GM18499 (cell line): ENCODE data around the gene ACSM2B.
"Not testable (repeated sequence)": the region's sequence is repeated elsewhere in the genome, so short reads cannot be mapped to it uniquely, and the experiment has no call there.

Experiments
- ATAC-seq: cut with Tn5 transposase; IDR thresholded peaks from one replicate; pipeline ENCODE4 v1.9.1; 2021; ENCODE audit warnings: moderate number of reproducible peaks; ENCODE audit not compliant: insufficient read depth, unreplicated experiment

Gene ACSM2B, protein sequence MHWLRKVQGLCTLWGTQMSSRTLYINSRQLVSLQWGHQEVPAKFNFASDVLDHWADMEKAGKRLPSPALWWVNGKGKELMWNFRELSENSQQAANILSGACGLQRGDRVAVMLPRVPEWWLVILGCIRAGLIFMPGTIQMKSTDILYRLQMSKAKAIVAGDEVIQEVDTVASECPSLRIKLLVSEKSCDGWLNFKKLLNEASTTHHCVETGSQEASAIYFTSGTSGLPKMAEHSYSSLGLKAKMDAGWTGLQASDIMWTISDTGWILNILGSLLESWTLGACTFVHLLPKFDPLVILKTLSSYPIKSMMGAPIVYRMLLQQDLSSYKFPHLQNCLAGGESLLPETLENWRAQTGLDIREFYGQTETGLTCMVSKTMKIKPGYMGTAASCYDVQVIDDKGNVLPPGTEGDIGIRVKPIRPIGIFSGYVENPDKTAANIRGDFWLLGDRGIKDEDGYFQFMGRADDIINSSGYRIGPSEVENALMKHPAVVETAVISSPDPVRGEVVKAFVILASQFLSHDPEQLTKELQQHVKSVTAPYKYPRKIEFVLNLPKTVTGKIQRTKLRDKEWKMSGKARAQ

DNA sequence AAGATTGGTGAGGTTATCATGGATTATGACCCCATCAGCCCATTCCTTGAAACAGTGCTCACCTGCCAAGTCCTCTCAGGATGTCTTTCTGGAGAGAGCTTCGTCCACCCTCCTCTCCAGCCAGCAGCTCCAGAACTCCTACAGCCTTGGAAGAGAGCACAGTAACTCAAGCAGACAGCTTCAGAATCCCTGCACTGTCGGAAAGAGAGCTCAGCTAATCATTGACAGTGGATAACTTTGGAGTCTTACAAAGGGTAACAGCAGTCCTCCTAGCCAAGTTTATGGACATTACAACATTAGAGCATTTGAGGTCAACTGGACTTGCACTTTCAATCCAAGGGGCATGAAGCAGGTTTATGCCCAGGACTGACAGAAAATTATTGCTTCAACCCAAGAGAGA lies at the start of gene ACSM2B:
ACSM2B (minus strand) TSS at position 223 of the 400 bp plus-strand sequence. CDS start 11,522 bp downstream, outside the sequence.
- not testable (repeated sequence) for ATAC-seq

DNA sequence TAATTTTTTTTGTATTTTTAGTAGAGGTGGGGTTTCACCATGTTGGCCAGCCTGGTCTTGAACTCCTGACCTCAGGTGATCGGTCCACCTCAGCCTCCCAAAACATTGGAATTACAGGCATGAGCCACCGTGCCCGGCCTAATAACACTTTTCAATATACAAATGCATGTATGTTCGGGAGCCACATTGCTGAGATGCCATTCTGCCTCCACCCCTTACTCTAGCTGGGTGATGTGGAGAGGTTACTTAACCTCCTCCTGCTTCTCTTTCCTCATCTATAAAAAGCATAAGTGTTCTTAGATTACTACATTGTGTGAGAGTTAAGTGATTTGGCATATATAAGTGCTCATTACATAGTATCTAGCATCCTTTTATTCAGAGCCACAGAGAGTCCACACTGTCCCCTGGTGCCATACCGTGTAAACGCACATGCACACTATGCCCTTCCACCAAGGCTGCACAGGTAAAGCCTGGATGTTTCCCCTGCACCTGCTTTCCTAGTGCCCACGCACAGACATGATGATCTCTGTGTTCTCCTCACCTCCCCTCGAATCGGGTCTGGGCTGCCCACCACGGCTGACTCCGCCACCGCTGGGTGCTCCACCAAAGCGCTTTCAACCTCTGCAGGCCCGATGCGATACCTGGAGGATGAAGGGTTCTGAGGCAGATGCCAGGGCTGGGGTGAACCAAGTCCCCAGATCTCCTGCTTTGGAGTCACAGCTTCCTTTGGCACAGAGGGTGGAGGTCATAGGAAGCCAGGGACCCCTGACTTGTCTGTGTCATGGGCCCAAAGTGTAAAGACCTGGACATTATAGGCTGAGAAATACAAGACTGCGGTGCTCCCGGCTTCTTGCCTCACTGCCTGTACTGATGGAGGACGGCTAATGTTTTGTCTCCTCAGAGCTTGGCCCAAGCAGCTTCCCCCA lies 49.0 kb upstream of the ACSM2B start:
- ATAC-seq, result no peak

DNA sequence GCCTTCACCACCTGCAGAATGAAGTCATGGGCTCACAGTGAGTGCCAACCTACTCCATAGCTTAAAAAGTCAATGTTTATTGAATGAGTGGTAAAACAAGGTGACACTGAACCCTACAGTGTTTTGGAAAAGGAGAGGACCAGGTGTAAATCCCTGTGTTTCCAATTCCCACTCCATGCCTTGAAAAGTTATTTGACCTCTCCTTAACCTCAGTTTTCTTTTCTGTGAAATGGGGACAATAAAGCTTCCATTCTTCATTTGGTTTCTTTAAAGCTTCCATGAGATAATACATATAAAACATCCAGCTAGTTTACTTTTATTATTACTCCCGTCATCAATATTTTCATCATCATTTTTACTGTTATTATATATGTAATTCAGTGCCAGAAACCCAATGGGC lies 48.0 kb upstream of the ACSM2B start:
- no peak for ATAC-seq

DNA sequence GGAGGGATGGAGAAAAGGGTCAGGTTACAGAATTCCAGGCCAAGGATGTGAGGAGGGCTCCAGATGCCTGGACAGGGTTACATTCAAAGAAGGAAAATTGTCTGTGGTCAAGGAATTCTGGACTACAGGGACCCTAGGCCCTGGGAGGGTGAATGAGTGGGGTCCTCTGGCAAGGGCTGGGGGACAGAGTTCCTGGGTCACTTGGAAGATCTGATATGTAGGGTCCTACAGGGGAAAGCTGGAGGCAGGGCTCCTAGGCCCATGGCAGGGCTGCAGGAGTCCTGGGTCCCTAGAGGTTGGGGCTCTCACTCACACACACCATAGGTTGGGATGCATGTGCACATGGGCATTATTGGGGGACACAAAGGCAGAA lies 46.3 kb upstream of the ACSM2B start:
- no peak for ATAC-seq

DNA sequence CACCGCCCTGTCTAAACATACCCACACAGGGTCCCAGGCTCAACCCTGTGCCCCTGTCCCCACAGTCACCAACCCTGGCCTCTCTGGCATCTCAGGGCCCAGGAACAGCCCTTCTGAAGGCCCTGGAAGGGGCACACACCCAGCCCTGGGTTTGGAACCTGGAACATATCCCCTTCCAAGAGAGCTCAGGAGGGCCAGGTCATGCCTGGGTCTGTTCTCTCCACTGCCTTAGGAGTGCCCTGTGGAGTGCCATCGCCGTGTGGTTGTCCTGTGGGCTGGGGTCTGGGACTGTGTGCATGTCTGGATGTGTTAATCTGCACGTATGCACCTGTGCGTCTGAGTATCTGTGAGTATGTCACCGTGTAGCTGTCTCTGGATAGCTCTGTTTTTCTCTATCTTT lies 45.2 kb upstream of the ACSM2B start:
- no peak for ATAC-seq

DNA sequence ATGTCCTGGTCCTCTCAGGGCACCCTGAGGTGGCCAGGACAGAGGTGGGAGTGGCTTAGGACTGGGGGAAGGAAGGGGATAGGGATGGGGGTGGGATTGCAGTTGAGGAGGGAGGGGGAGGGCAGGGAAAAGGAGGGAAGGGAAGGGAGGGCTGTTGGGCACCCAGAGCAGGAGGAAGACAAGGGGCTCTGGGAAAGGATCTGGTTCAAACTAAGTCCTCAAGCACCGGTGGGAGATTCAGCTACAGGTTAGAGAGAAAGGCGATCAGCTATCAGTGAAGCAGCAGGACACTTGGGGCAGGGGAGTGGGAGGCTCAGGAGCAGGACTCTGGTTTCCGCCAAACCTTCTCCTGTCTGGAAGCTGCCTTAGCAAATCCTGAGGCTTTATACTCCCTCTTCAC lies 44.6 kb upstream of the ACSM2B start:
- no peak for ATAC-seq

DNA sequence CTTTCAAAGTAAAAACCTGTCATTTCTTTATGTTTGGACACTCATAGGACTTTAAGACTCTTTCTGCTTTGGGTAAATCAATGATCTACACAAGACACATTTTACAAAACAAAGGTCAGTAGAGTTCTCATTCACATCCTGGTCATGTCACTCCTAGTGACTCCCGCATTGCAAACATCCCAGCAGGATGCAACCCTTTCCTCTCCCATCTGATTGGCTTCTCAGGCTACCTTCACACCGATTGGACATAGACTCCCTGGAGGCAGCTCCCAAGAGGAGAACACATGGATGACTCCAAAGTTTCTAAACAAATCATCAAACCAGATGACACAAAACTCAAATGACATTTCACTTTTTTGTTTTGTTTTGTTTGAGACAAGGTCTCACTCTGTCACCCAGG lies 43.8 kb upstream of the ACSM2B start:
- ATAC-seq, result no peak

DNA sequence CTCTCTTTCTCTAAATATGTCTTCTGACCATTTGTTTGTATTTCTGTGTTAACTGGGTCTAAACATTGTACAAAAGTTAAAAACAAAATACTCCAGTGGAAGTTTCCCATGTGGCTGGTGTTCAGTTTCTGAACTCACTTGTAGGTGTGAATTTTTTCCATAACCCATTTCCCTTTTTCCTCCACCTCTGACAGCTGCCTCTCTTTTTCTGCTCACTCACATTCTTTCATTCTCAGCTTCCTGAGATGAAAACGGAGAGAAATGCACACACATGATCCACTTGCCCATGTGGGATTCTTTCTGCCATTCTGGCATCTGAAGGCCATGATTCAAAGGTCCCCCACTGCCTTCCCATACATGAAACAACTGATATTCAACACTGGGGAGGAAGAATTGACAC lies 41.1 kb upstream of the ACSM2B start:
- ATAC-seq, result no peak

DNA sequence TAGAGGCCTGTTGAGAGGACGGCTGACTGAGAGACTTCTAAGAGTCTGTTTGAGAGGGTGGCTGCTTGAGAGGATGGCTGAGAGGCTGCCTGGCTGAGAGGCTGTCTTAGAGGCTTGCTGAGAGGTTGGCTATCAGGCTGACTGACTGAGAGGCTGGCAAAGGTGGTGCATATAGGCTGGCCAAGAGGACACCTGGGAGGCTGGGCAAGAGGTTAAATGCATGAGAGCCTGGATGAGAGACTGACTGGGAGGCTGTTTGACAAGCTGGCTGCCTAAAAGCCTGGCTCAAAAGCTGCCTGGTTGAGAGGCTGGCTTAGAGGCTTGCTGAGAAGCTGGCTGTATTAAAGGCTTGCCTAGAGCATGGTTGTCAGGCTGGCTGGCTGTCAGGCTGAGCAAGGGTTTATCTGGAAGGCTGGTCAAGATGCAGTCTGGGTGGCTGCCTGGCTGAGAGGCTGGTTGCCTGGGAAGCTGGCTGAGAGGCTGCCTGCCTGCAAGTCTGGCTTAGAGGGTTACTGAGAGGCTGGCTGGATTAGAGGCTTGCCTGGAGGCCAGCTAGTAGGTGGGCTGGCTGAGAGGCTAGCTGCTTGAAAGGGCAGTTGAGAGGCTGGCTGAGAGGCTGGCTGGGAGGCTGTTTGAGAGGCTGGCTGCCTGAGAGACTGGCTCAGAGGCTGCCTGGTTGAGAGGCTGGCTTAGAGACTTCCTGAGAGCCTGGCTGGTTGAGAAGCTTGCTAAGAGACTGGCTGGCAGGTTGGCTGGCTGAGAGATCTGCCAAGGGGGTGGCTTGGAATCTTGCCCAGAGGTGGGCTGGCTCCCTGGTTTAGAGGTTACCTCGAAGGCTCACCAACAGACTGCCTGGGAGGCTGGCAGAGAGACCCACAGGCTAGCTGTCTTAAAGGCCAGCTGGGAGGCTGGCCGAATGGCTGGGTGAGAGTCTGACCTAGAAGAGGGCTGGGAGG lies 38.3 kb upstream of the ACSM2B start:
- ATAC-seq, result no peak

DNA sequence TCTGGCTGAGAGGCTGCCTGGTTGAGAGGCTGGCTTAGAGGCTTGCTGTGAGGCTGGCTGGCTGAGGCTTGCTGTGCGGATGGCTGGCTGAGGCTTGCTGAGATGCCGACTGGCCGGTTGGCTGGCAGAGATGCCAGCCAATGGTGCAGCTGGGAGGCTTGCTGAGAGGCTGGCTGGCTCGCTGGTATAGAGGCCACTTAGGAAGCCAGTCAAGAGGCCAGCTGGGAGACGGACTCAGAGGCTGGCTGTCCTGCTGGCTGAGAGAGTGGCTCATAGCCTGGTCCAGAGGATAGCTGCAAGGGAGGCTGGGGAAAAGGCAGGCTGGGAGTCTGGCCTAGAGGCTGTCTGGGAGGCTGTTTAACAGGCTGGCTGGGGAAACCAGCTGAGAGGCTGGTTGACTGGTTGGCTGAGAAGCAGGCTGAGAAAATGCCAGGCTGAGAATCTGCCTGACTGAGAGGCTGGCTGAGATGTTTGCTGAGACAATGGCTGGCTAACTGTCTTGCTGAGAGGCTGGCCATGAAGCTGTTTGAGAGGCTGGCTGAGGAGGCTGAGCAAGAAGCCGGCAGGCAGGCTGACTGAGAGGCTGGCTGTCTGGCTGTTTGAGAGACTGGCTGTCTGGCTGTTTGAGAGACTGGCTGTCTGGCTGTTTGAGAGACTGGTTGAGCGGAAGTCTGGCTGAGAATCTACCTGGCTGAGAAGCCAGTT lies 37.5 kb upstream of the ACSM2B start:
- ATAC-seq, result no peak

DNA sequence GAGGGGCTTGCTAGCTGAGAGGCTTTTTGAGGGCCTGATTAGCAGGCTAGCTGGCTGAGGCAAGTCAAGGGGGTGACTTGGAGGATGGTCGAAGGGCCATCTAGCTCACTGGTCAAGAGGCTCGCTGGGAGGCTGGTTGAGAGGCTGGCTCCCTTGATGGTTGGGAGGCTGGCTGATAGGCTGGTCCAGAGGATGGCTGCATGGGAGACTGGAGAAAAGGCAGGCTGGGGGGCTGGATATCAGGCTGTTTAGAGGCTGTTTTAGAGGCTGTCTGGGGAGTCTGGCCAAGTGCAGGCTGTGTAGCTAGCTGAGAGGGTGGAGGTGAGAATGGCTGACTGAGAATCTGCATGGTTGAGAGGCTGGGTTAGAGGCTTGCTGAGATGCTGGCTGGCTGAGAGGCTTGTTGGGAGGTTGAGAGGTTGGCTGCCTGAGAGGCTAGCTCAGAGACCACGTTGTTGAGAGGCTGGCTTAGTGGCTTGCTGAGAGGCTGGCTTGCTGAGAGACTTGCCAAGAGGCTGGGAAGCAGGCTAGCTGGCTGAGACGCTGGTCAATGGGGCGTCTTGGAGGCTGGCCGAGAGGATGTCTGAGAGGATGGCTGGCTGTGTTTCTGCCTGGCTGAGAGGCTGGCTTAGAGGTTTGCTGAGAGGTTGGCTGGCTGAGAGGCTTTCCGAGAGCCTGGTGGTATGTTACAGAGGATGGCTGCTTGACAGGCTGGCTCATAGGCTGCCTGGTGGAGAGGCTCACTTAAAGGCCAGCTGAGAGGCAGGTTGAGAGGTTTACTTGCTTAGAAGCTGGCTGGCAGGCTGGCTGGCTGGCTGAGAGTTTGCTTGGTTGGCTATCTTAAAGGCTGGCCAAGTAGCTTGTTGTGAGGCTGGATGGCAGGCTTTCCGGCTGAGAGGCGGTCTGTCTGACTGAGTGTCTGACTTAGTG lies 36.6 kb upstream of the ACSM2B start:
- ATAC-seq, result no peak

DNA sequence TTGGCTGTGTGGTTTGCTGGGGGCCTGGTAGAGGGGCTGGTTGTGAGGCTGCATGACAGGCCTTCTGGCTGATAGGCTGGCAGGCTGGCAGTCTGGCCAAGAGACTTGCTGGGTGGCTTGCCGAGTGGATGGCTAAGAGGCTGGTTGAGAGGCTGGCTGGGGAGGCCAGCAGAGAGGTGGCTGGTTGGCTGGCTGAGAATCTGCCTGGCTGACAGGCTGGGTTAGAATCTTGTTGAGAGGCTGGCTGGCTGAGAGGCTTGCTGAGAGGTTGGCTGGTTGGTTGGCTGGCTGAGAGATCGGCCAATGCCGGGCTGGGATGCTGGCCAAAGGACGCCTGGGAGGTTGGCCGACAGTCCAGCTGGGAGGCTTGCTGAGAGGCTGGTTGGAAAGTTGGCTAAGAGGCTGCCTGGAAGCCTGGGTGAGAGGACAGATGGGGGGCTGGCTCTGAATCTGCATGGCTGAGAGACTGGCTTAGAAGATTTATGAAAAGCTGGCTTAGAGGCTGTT lies 35.9 kb upstream of the ACSM2B start:
- ATAC-seq, result no peak

DNA sequence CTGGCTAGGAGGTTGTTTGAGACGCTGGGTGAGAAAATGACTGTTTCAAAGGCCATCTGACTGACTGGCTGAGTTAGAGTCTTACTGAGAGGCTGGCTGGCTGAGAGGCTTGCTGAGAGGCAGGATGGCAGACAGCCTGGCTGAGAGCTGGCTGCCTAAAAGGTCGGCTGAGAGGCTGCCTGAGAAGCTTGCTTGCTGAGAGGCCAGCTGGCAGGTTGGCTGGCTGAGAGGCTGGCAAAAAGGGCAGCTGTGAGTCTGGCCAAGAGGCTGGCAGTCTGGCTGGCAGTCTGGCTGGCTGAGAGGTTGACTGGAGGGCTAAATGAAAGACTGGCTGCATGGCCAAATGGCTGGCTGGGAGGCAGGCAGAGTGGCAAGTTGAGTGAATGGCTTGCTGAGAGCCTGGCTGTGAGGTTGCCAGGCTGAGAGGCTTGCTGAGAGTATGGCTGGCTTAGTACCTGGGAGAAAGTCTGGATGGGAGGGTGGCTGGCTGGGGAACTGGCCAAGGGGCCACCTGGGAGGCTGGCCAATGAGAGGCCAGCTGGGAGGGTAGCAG lies 35.3 kb upstream of the ACSM2B start:
- no peak for ATAC-seq

DNA sequence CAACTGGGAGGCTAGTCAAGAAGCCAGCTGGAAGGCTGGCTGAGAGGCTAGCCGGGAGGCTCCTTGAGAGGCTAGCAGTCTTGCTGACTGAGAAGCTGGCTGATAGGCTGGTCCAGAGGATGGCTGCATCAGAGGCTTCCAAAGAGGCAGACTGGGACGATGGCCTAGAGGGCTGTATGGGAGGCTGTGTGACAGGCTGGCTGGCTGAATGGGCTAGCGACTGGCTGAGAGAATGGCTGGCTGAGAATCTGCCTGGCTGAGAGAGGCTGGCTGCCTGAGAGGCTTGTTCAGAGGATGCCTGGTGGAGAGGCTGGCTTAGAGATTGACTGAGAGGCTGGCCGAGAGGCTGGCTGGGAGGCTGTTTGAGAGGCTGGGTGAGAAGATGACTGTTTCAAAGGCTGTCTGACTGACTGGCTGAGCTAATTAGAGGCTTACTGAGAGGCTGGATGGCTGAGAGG lies 34.8 kb upstream of the ACSM2B start:
- no peak for ATAC-seq

DNA sequence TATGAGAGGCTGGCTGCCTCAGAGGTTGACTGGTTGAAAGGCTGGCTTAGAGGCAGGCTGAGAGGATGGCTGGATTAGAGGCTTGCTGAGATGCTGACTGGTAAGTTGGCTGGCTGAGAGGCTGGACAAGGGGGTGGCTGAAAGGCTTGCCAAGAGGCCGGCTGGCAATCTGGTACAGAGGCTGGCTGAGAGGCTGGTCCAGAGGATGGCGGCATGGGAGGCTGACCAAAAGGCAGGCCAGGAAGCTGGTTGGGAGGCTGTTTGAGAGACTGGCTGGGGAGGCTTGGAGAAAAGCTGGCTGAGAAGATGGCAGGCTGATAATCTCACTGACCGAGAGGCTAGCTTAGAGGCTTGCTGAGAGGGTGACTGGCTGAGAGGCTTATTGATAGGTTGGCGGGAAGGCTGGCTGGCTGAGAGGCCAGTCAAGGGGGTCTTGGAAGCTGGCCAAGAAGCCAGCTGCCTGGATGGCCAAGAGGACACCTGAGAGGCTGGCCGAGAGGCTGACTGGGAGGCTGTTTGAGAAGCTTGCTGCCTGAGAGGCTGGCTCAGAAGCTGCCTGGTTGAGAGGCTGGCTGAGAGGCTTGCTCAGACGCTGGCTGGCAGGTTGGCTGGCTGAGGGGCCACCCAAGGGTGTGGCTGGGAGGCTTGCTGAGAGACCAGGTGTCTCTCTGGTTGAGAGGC lies 34.2 kb upstream of the ACSM2B start:
- no peak for ATAC-seq

DNA sequence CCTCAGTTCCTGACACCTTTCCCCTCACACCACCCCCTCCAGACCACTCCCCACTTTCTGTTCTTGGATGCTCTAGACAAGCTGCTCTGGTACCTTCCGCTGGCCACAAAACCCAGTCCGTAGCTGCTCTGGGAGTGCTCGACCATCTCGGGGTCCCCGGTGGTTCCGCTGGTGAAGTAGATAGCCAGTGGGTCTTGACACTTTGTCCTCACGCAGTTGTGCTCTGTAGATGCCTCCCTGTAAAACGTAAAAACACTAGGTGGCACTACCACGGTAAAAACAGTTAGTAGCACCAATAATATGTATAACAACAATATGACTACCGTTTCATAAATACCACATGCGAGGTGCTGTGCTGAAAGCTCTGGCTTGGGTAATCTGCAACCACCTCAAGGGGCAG lies 26.0 kb upstream of the ACSM2B start:
- ATAC-seq, result not testable (repeated sequence)

DNA sequence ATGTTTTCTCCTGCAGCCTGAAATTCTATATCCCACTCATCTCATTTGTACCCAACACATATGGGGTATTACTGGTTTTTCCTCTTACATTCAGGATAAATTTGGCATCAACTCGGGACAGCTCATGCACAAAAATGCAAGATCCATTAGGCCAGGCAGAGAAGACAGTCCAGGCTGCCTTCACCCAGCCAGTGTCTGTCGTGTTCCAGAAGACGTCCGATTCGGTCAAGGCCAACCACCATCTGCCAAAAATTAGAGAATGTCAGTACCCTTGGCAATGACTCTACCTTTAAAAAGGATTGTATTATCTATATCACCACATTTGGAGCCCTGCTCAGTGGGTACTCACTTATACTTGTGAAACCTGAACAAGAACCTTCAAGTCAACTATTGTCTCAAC lies 23.3 kb upstream of the ACSM2B start:
- ATAC-seq, result not testable (repeated sequence)
